ENCODE data around the gene EXTL2.
"Not testable (repeated sequence)": the region's sequence is repeated elsewhere in the genome, so short reads cannot be mapped to it uniquely, and the experiment has no call there.

The EXTL2 gene

GRCh38 chr1:100834777-100835660, 59.6 kb downstream of the EXTL2 start:
- peak; percentile 89 for DNase-seq
- Histone ChIP-seq H3K4me2 (ENCODE audit: low read length) (no peak overlapping the region), H3K18ac (ENCODE audit: low read length) (no peak overlapping the region), H4K8ac (ENCODE audit: low read depth, low read length) (no peak overlapping the region), H3K56ac (ENCODE audit: low read length) (peak overlapping the region; percentile 64), H2BK5ac (ENCODE audit: low read length) (peak overlapping the region; percentile 59), H3K4me1 (ENCODE audit: control insufficient read depth, low read depth, low read length) (no peaks in the 10 kb centered on the region), H3K9ac (ENCODE audit: low read length) (no peak overlapping the region), H3K23ac (ENCODE audit: low read length) (no peak overlapping the region), H2BK120ac (ENCODE audit: low read depth, low read length) (no peak overlapping the region), H2AK5ac (ENCODE audit: low read length) (no peak overlapping the region), H3K4me3 (ENCODE audit: low read length) (no peak overlapping the region), H3K27ac (ENCODE audit: low read depth, low read length) (no peak overlapping the region), H3K4ac (ENCODE audit: low read depth, low read length) (no peak overlapping the region), H4K5ac (ENCODE audit: low read length) (no peak overlapping the region), H2BK15ac (replicated peaks; ENCODE audit: low read depth) (no peak overlapping the region), H3K27me3 (ENCODE audit: insufficient read depth, low read length, poor library complexity) (no peaks in the 10 kb centered on the region), H3K79me2 (ENCODE audit: control insufficient read depth, insufficient read depth, low read length) (no peaks in the 10 kb centered on the region), H3K36me3 (ENCODE audit: control insufficient read depth, insufficient read depth, low read length) (no peaks in the 10 kb centered on the region), H3K79me1 (ENCODE audit: low read length) (no peaks in the 10 kb centered on the region)
- WGBS (ENCODE audit: extremely low coverage, insufficient coverage, low lambda C conversion rate), result no CpG with 5 or more reads among the region's 6 CpGs

GRCh38 chr1:100832694-100833428, 61.8 kb downstream of the EXTL2 start:
- Histone ChIP-seq H3K79me2 (ENCODE audit: control insufficient read depth, insufficient read depth, low read length) (no peaks in the 10 kb centered on the region), H3K27me3 (ENCODE audit: insufficient read depth, low read length, poor library complexity) (no peaks in the 10 kb centered on the region), H3K4me2 (ENCODE audit: low read length) (no peak overlapping the region), H4K8ac (ENCODE audit: low read depth, low read length) (no peak overlapping the region), H3K18ac (ENCODE audit: low read length) (peak overlapping the region; percentile 51), H3K79me1 (ENCODE audit: low read length) (no peaks in the 10 kb centered on the region), H3K4ac (ENCODE audit: low read depth, low read length) (no peak overlapping the region), H2BK15ac (replicated peaks; ENCODE audit: low read depth) (no peak overlapping the region), H3K4me3 (ENCODE audit: low read length) (no peak overlapping the region), H3K56ac (ENCODE audit: low read length) (no peak overlapping the region), H3K4me1 (ENCODE audit: control insufficient read depth, low read depth, low read length) (no peaks in the 10 kb centered on the region), H3K23ac (ENCODE audit: low read length) (no peak overlapping the region), H2BK5ac (ENCODE audit: low read length) (no peak overlapping the region), H2BK120ac (ENCODE audit: low read depth, low read length) (no peak overlapping the region), H3K36me3 (ENCODE audit: control insufficient read depth, insufficient read depth, low read length) (no peaks in the 10 kb centered on the region), H4K5ac (ENCODE audit: low read length) (no peak overlapping the region), H3K27ac (ENCODE audit: low read depth, low read length) (no peak overlapping the region), H2AK5ac (ENCODE audit: low read length) (no peak overlapping the region), H3K9ac (ENCODE audit: low read length) (no peak overlapping the region)
- no CpG with 5 or more reads among the region's 6 CpGs for WGBS (ENCODE audit: extremely low coverage, insufficient coverage, low lambda C conversion rate)
- no peak for DNase-seq

- H3K4me2 ChIP-seq (ENCODE audit: low read length); H3K4me1 ChIP-seq (ENCODE audit: control insufficient read depth, low read depth, low read length); H2AK5ac ChIP-seq (ENCODE audit: low read length); H2BK120ac ChIP-seq (ENCODE audit: low read depth, low read length); H3K56ac ChIP-seq (ENCODE audit: low read length); H3K4ac ChIP-seq (ENCODE audit: low read depth, low read length); H3K27ac ChIP-seq (ENCODE audit: low read depth, low read length); H3K79me1 ChIP-seq (ENCODE audit: low read length); H2BK15ac ChIP-seq (replicated peaks; ENCODE audit: low read depth); H3K36me3 ChIP-seq (ENCODE audit: control insufficient read depth, insufficient read depth, low read length); H3K79me2 ChIP-seq (ENCODE audit: control insufficient read depth, insufficient read depth, low read length); H4K5ac ChIP-seq (ENCODE audit: low read length); H3K18ac ChIP-seq (ENCODE audit: low read length); H3K23ac ChIP-seq (ENCODE audit: low read length); H3K9ac ChIP-seq (ENCODE audit: low read length); H3K27me3 ChIP-seq (ENCODE audit: insufficient read depth, low read length, poor library complexity); H4K8ac ChIP-seq (ENCODE audit: low read depth, low read length); DNase-seq; H2BK5ac ChIP-seq (ENCODE audit: low read length); H3K4me3 ChIP-seq (ENCODE audit: low read length): not testable (repeated sequence)
- WGBS (ENCODE audit: extremely low coverage, insufficient coverage, low lambda C conversion rate), result no CpG with 5 or more reads among the region's 2 CpGs
Observed at GRCh38 chr1:100825666-100826065, 69.0 kb downstream of the EXTL2 start.

Measured in mesendoderm (in vitro differentiated cells).